WI38 (cell line): ENCODE measurements around the gene CALR3.

Experiments
- H3K4me3 ChIP-seq: 2 replicates; pipeline ENCODE4 v1.5.1; 2011; ENCODE audit warnings: low read depth, mild to moderate bottlenecking, control low read depth, low read length
- TF ChIP-seq, protein P1 (sequence below): IDR thresholded peaks from 2 replicates; pipeline ENCODE4 v1.5.1; 2012; ENCODE audit warnings: low read depth, mild to moderate bottlenecking, control low read depth, low read length

The CALR3 gene

DNA sequence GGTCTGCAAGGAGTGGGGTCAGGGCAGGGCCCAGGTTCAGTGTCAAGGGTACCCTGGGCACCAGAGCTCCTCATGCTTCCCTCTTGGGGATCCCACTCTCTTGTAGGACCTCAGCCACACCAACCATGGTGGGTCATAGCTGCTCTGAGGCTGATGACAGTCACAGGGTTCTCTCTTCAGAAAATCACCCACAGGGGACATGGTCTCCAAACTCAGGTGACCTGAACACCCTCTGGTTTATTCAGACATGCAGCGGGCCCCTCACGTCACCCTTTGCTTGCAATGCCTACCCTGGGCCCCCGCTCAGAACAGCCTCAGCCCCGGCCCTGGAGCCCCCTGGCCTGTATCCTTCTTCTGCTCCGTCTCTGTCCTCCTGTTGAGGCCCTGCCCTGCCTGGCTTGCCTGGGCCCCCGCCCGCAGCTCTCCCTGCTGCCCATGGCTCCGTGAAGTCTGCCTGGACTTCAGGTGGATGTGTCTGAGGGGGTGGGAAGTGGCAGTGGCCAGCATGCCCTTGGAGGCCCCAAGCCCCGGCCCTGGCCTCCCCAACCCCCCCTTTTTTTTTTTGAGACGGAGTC, 25.8 kb upstream of the CALR3 start:
- no peak overlapping the region for H3K4me3 ChIP-seq
- TF ChIP-seq, protein P1, sequence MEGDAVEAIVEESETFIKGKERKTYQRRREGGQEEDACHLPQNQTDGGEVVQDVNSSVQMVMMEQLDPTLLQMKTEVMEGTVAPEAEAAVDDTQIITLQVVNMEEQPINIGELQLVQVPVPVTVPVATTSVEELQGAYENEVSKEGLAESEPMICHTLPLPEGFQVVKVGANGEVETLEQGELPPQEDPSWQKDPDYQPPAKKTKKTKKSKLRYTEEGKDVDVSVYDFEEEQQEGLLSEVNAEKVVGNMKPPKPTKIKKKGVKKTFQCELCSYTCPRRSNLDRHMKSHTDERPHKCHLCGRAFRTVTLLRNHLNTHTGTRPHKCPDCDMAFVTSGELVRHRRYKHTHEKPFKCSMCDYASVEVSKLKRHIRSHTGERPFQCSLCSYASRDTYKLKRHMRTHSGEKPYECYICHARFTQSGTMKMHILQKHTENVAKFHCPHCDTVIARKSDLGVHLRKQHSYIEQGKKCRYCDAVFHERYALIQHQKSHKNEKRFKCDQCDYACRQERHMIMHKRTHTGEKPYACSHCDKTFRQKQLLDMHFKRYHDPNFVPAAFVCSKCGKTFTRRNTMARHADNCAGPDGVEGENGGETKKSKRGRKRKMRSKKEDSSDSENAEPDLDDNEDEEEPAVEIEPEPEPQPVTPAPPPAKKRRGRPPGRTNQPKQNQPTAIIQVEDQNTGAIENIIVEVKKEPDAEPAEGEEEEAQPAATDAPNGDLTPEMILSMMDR = no peak

DNA sequence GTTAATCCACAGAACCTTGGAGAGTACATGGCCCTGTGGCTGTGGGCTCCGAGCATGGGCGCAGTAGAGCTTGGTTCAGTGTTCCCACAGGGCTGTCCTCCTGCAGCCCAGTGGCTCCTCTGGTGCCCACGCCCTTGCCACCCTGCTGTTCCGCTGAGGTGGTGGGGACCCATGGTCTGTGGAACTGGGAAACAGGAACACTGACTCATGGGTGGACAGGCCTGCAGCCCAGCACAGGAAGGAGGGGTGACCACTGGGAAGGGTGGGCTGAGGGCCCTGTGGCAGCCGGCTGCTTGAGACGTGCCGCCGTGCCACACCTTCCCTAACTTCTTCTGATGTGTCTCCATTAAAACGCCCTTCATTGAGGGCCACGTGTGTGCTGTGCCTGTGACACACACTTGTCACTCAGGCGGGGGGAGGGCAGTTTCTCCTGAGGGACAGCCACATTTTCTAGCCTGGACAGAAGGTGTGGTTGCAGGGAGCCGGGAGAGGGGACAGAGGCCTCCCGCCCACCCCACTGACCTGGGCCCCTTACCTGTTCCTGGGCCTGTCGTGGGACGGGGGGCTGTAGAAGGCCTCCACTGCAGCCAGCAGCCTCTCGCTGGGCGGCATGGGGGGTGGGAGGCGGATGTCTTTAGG, 25.1 kb upstream of the CALR3 start:
- TF ChIP-seq, protein P1 = no peak
- H3K4me3 ChIP-seq = no peak overlapping the region

DNA sequence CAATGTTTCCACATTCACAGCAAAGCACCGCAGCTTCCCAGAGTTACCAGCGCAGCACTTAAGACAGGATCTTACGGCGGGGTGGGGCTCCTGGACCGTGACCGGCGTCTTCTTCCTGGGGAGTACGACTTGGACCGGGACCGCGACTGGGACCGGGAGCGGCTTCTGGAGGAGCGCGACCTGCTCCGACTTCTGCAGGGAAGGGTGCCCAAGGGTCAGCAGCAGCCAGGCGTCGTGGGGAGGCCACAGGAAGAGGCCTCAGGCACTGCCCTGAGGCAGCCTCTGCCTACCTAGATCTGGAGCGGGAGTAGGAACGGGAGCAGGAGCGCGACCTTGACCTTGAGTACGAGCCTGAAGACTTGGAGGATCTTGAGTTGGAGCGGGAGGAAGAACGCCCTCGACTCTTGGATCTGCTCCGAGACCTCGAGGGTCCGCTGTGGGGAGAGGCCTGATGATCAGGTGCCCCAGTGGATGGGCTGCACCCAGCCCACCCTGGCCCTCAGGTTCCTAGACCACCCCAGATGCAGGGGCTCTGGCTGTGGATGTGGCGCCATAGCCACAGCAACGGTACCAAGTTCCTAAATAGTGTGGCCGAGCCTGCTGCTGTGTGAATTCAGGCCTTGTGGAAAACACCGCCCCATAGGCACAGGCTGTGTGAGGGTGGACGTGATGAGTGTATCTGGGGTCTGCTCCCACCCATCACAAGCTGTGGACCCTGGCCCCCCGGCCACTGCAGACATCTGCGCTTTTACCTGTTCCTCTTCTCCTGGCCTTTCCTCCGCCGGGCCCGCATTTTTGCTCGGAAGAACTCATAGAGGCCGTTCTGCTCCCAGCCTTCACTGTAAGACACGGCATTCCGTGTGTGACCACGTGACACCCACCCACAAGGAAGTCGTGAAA, 24.4 kb upstream of the CALR3 start:
- H3K4me3 ChIP-seq = no peak overlapping the region
- TF ChIP-seq, protein P1 = no peak

DNA sequence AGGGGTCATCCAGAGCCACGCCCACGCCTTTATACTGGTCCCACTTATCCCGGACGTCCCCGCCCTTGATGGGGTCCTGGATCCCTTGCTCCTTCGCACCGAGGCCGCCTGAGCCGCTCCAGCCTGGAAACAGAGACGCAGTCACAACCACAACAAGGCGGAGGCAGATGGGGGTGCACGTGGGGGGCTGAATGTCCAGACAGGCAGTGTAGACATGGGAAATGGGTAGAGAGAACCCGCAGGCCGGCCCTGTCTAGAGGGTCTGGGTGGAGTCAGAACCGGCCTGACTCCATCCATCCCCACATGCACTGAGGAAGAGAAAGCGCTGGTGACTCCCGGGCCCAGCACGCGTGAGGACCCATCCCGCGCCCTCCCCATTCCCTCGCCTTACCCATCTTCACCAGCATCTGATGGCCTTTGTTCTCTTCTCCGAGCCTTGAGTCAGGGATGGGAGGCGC, 23.3 kb upstream of the CALR3 start:
- TF ChIP-seq, protein P1 = no peak
- H3K4me3 ChIP-seq = no peak overlapping the region

DNA sequence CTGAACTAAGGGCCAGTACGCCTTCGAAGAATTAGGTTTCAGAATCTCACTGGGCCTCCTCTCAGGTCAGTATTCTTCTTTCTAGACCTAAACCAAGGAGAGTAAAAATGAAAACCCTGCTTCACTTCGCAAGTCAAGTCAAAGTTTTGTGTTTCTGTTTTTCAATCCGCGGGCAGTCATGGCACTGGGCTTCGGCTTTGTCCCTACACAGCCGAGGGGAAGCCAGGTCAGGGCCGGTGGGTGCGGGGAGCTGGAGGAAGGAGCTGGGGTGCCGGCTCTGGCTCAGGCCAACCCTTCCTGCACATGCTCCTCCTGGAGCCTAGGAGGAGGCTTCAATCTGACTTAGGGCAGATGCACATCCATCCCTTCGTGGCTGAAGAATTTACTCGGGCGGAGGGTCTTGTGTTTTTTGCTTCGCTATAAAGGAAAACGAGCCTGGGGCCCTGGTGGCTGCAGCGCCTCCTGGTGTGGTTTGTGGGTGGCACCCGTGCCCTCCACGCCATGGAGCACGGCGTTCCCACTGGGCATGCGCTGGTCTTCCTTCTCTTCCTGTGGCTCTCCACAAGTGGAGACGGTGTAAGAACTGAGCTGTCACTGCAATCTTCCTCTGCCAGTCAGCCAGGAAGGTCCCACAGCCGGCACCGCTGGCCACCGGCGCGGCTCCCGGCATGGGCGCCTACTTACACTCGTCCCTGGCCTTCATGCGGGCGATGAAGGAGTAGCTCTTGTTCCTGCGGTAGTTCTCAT, 22.7 kb upstream of the CALR3 start:
- TF ChIP-seq, protein P1 = no peak
- H3K4me3 ChIP-seq = no peak overlapping the region

DNA sequence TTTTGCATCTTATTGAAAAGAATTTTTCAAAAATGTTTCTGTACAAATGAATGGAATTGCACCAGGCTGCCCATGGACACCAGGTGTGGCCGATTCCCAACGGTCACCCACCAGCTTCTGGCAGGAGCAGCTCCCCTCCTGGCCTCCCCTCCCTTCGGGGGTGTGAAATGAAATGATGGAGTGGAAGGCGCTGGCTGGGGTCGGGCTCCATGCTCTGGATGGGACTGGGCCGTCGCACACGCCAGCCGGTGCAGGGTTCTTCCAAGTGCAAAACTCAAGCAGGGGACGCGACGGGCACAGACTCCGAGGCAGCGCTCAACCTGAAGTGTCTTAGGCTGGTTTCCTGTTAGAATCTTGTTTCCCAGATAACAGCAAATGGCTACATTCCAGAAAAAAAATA, 22.1 kb upstream of the CALR3 start:
- no peak overlapping the region for H3K4me3 ChIP-seq

More for the DNA sequence above, 22.1 kb upstream of the CALR3 start:
- TF ChIP-seq, protein P1 = no peak
